Esophagus muscularis mucosa (tissue), 4 donors: ENCODE measurements around the gene CISH. TPM values are rescaled to one million over a fixed set of nuclear protein-coding genes. Genes with fewer than 3 reads are reported as not detected.
A peak's percentile ranks its signal among the peaks of the same experiment; 100 is the strongest.

Source experiments
- DNase-seq: peaks from one replicate; pipeline ENCODE4 v3.0.0-alpha.2; 2017; ENCODE audit errors: extremely low spot score
- H3K27ac ChIP-seq, 4 donors: fragments of 200-600 bp; sonication (generic); replicated peaks in 1 of 4; 1 replicate in 3 of 4; 2 replicates in 1 of 4; pipeline ENCODE4 v1.5.1; 2016 to 2019; ENCODE audit warnings: mild to moderate bottlenecking in 1 of 4
- H3K27me3 ChIP-seq, 4 donors: fragments of 200-600 bp; sonication (generic); one replicate each; pipeline versions ENCODE4 v1.5.1 to v1.6.0; 2016 to 2019
- H3K36me3 ChIP-seq, 4 donors: fragments of 200-600 bp; sonication (generic); one replicate each; pipeline ENCODE4 v1.5.1; 2016 to 2019
- H3K4me1 ChIP-seq, 4 donors: fragments of 200-600 bp; sonication (generic); one replicate each; pipeline ENCODE4 v1.5.1; 2016 to 2019
- H3K4me3 ChIP-seq, 4 donors: fragments of 200-600 bp; sonication (generic); 1 replicate in 2 of 4; 2 replicates in 2 of 4; pipeline ENCODE4 v1.5.1; 2016 to 2019; ENCODE audit warnings: mild to moderate bottlenecking in 4 of 4, moderate library complexity in 1 of 4
- H3K9me3 ChIP-seq, 4 donors: fragments of 200-600 bp; sonication (generic); 1 replicate in 3 of 4; 2 replicates in 1 of 4; pipeline ENCODE4 v1.5.1; 2016 to 2019
- EP300 ChIP-seq: sonication (generic); formaldehyde crosslinking; IDR thresholded peaks from one replicate; pipeline ENCODE4 v1.6.1; 2017; ENCODE audit warnings: antibody characterized with exemption
- POLR2A ChIP-seq: fragments of 450-650 bp; IDR thresholded peaks from one replicate; pipeline ENCODE4 v1.6.1; 2017; ENCODE audit warnings: antibody characterized with exemption, moderate library complexity, mild to moderate bottlenecking, low read depth
- POLR2AphosphoS5 ChIP-seq, 2 donors: sonication (generic); formaldehyde crosslinking; IDR thresholded peaks; one replicate each; pipeline ENCODE4 v1.6.1; 2017; ENCODE audit warnings: antibody characterized with exemption in 2 of 2
- WGBS: methylation state at CpG from one replicate; pipeline ENCODE4 v1.1.5; 2018; 5-methylcytosine and 5-hydroxymethylcytosine counted together
- intact Hi-C: fragments of 100-400 bp; cut with DNase I; formaldehyde crosslinking; loops from one replicate; pipeline ENCODE4 v1.15.1; 2023
- total RNA-seq, 4 donors: library from RNA; depleted of rRNA; stranded (reverse); fragments of >200 nt; gene quantifications; one replicate each; pipeline versions ENCODE4 v1.1.0 to v1.2.1, GENCODE V29; 2016
- TF ChIP-seq, protein P1 (sequence below), 3 experiments: fragments of 200-600 bp in 2 of 3; fragments of 450-650 bp in 1 of 3; sonication (generic) in 2 of 3; IDR thresholded peaks; one replicate each; pipeline ENCODE4 v1.5.1; 2017 to 2019; ENCODE audit warnings: antibody characterized with exemption in 3 of 3, mild to moderate bottlenecking in 2 of 3, moderate library complexity in 1 of 3

The CISH gene
- total RNA-seq, 4 donors from 2014 or later = 1.7 to 26.7 (median 4.4) TPM

DNA sequence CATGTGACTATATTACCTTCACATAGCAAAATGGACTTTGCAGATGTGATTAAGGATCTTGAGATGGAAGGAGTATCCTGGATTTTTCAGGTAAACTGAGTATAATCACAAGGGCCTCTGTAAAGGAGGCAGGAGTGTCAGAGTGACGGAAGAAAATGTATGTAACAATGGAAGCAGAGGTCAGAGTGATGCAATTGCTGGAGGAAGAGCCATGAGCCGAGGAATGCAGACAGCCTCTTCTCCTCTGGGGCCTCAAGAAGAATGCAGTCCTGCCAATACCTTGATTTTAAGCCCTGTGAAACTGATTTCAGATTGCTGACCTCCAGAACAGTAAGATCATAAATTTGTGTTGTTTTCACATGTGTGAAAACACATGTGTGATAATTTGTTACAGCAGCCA is 27.2 kb downstream of the CISH start:
- 76% methylated on average over 2 of the region's 2 CpGs for whole genome bisulfite sequencing
- Histone ChIP-seq H3K4me1 (peaks cover 6 to 44% (median 14%) of the 10 kb centered on the region in 4 donors), H3K9me3 (no peaks in the 10 kb centered on the region), H3K27ac (peak overlapping the region in 3 of 4 donors; percentile 9 to 47 (median 34)), H3K27me3 (no peaks in the 10 kb centered on the region), H3K36me3 (peaks cover 0 to 50% (median 20%) of the 10 kb centered on the region in 4 donors), H3K4me3 (no peak overlapping the region)
- no peak for DNase-seq
- TF ChIP-seq POLR2A (no peak), POLR2AphosphoS5 (IDR thresholded peaks at IDR 0.05) (no peak), EP300 (no peak)
- TF ChIP-seq, protein P1, sequence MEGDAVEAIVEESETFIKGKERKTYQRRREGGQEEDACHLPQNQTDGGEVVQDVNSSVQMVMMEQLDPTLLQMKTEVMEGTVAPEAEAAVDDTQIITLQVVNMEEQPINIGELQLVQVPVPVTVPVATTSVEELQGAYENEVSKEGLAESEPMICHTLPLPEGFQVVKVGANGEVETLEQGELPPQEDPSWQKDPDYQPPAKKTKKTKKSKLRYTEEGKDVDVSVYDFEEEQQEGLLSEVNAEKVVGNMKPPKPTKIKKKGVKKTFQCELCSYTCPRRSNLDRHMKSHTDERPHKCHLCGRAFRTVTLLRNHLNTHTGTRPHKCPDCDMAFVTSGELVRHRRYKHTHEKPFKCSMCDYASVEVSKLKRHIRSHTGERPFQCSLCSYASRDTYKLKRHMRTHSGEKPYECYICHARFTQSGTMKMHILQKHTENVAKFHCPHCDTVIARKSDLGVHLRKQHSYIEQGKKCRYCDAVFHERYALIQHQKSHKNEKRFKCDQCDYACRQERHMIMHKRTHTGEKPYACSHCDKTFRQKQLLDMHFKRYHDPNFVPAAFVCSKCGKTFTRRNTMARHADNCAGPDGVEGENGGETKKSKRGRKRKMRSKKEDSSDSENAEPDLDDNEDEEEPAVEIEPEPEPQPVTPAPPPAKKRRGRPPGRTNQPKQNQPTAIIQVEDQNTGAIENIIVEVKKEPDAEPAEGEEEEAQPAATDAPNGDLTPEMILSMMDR (IDR thresholded peaks at IDR 0.05) = no peak
- intact Hi-C loops = no loop called here

- TF ChIP-seq POLR2A (no peak), POLR2AphosphoS5 (IDR thresholded peaks at IDR 0.05) (peak; percentile 69 to 72)
- Histone ChIP-seq H3K27me3 (no peaks in the 10 kb centered on the region), H3K36me3 (peaks cover 0 to 55% (median 23%) of the 10 kb centered on the region in 4 donors), H3K4me1 (peaks cover 6 to 44% (median 14%) of the 10 kb centered on the region in 4 donors), H3K27ac (peak overlapping the region in 3 of 4 donors; percentile 9 to 47 (median 34)), H3K4me3 (no peak overlapping the region), H3K9me3 (no peaks in the 10 kb centered on the region)
- 77% methylated on average over 6 of the region's 6 CpGs for WGBS
- intact Hi-C loops = no loop called here
- no peak for DNase-seq
These were observed 27.7 kb downstream of the CISH start for GRCh38 chr3:50583897-50584296.

- H3K27me3 ChIP-seq = no peaks in the 10 kb centered on the region
- no peak overlapping the region for H3K27ac ChIP-seq
- H3K9me3 ChIP-seq = no peaks in the 10 kb centered on the region
- DNase-seq = no peak
- intact Hi-C loops = no loop called here
- peaks cover 6 to 43% (median 9%) of the 10 kb centered on the region in 4 donors for H3K4me1 ChIP-seq
- 77% methylated on average over 6 of the region's 9 CpGs for WGBS
- H3K36me3 ChIP-seq = peaks cover 4 to 74% (median 40%) of the 10 kb centered on the region in 4 donors
- no peak for TF ChIP-seq POLR2A
- TF ChIP-seq, protein P1 (IDR thresholded peaks at IDR 0.05) = no peak
- no peak for TF ChIP-seq POLR2AphosphoS5 (IDR thresholded peaks at IDR 0.05)
- TF ChIP-seq EP300 = no peak
- H3K4me3 ChIP-seq = no peak overlapping the region
These were observed 29.5 kb downstream of the CISH start for GRCh38 chr3:50582083-50582482.

DNA sequence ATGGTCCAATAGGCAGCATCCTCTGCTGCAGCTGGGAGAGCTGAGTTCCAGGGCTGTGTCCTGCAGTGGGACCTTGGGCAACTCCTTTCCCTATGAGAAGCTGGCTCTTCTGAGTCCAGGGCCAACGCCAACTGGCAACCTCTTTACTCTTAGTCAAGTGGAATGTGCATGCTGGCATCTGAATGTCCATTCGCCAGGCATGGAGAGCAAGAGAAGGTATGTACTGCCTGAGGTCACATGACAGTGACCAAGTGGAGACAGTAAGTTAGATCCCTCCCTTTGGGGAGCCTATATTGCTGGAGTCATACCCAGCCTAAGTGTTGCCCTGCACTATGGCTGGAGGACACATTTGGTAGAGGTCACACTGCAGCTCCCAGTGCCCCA is 30.1 kb downstream of the CISH start:
- no peak overlapping the region for H3K27ac ChIP-seq
- peaks cover 4 to 80% (median 45%) of the 10 kb centered on the region in 4 donors for H3K36me3 ChIP-seq

DNA sequence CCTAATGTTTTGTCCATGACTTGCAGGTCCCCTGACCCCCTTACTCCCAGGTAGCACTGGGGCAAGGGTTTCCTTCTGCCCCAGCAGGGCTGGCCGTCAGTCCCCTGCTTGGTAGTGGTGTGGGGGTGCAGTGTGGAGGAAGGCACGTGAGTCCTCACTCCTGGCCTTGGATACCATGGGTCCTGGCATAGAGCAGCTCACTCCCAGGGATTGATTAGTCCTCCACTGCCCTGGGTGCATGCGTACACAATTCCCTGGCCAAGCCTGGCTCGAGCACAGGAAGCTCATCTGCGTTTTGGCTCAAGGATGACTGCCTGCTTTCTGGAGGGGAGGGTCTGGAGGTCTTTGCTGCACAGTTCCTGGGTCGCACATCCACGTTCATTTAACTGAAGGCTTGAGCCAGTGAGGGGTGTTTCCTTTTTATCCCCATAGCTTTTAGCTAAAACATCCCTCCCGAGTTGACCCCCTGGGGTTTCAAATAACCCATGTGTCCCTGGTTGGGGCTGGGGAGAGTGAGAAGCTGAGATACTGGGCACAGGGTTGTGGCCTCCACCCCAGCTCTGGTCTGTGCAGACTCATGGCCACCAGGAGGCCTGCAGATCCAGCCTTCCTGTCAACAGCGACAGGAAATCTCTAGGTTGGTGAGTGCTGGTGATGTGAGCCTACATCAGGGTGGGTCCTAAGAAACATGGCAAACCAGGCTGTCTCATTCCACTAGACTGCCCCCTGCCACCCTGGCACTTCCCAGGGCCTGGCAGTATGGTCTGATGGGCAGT is 30.7 kb downstream of the CISH start:
- no peaks in the 10 kb centered on the region for H3K27me3 ChIP-seq
- H3K4me1 ChIP-seq = peaks cover 6 to 39% (median 9%) of the 10 kb centered on the region in 4 donors
- H3K9me3 ChIP-seq = no peaks in the 10 kb centered on the region
- WGBS = 85% methylated on average over 7 of the region's 9 CpGs
- no peak for DNase-seq
- intact Hi-C loops = no loop called here
- no peak overlapping the region for H3K4me3 ChIP-seq
- no peak for TF ChIP-seq EP300
- TF ChIP-seq POLR2AphosphoS5 (IDR thresholded peaks at IDR 0.05) = no peak
- no peak for TF ChIP-seq POLR2A
- TF ChIP-seq, protein P1 (IDR thresholded peaks at IDR 0.05) = no peak
- peaks cover 4 to 86% (median 48%) of the 10 kb centered on the region in 4 donors for H3K36me3 ChIP-seq
- H3K27ac ChIP-seq = no peak overlapping the region

More for the DNA sequence above, 30.1 kb downstream of the CISH start:
- Histone ChIP-seq H3K9me3 (no peaks in the 10 kb centered on the region), H3K4me3 (no peak overlapping the region), H3K4me1 (peaks cover 6 to 39% (median 9%) of the 10 kb centered on the region in 4 donors), H3K27me3 (no peaks in the 10 kb centered on the region)
- no CpG with 5 or more reads among the region's 2 CpGs for WGBS
- no peak for DNase-seq
- intact Hi-C loops = no loop called here
- TF ChIP-seq POLR2A (no peak), POLR2AphosphoS5 (IDR thresholded peaks at IDR 0.05) (no peak), EP300 (no peak)
- TF ChIP-seq, protein P1 (IDR thresholded peaks at IDR 0.05) = no peak
